Fibroblast of lung (primary cell): Measurements from ENCODE around the gene AGPAT4.

Source experiments
- CTCF ChIP-seq, 2 donors: IDR thresholded peaks in 1 of 2; conservative IDR thresholded peaks in 1 of 2; 1 replicate in 1 of 2; 2 replicates in 1 of 2; pipeline ENCODE4 v1.5.1; 2011 to 2012; ENCODE audit warnings: low read length in 2 of 2, control low read depth in 1 of 2, inconsistent platforms in 1 of 2, low read depth in 1 of 2, mild to moderate bottlenecking in 1 of 2
- EZH2 ChIP-seq: IDR thresholded peaks from 2 replicates; pipeline ENCODE4 v1.5.1; 2012; ENCODE audit warnings: low read length, control low read depth, mild to moderate bottlenecking; ENCODE audit errors: missing control alignments

- TF ChIP-seq EZH2 (no peak), CTCF (conservative IDR thresholded peaks at IDR 0.05 in 1 of 2, IDR thresholded peaks at IDR 0.05 in 1 of 2; ENCODE audit: low read depth in 1 of 2, low read length in 2 of 2) (no peak)
These were observed 25.9 kb upstream of the AGPAT4 start for GRCh38 chr6:161299726-161300125.
